GM11168 (cell line): ENCODE results near the gene KIAA1671.
"Not testable (repeated sequence)": the region's sequence is repeated elsewhere in the genome, so short reads cannot be mapped to it uniquely, and the experiment has no call there.

ENCODE experiments used
- in situ Hi-C: fragments of 300-500 bp; cut with MboI; formaldehyde crosslinking; loops from one replicate; pipeline ENCODE4 v1.12.0; 2022; ENCODE audit warnings: low sequenced_read_pairs; ENCODE audit not compliant: unreplicated experiment

The KIAA1671 gene

GRCh38 chr22:25205847-25206246, 253.3 kb downstream of the KIAA1671 start:
- in situ Hi-C loops, result no loop called here

- in situ Hi-C loops, result no loop called here
Observed at GRCh38 chr22:25206998-25207397, 254.5 kb downstream of the KIAA1671 start.

GRCh38 chr22:25207553-25208157, 255.1 kb downstream of the KIAA1671 start:
- in situ Hi-C loops, result no loop called here

GRCh38 chr22:25208328-25208727, 255.8 kb downstream of the KIAA1671 start:
- in situ Hi-C loops, result no loop called here

GRCh38 chr22:25208743-25209505, 256.4 kb downstream of the KIAA1671 start:
- in situ Hi-C loops, result no loop called here

- in situ Hi-C loops, result no loop called here
Observed at GRCh38 chr22:25210793-25211192, 258.3 kb downstream of the KIAA1671 start.

- in situ Hi-C loops, result no loop called here
Observed at GRCh38 chr22:25212337-25212736, 259.8 kb downstream of the KIAA1671 start.

- in situ Hi-C loops, result no loop called here
Observed at GRCh38 chr22:25213221-25213620, 260.7 kb downstream of the KIAA1671 start.

GRCh38 chr22:25216230-25216629, 263.7 kb downstream of the KIAA1671 start:
- in situ Hi-C loops, result no loop called here

- in situ Hi-C loops, result no loop called here
Observed at GRCh38 chr22:25219211-25219689, 266.7 kb downstream of the KIAA1671 start, which contains the start of gene CRYBB2. TSS of gene CRYBB2 (plus strand) at chr22:25219639. CDS start at chr22:25221430, 1,791 bp downstream.

- in situ Hi-C loops, result no loop called here
Observed at GRCh38 chr22:25219948-25220442, 267.5 kb downstream of the KIAA1671 start.

GRCh38 chr22:25221790-25222189, 269.3 kb downstream of the KIAA1671 start:
- in situ Hi-C loops, result no loop called here

GRCh38 chr22:25223269-25223850, 270.8 kb downstream of the KIAA1671 start:
- in situ Hi-C loops, result no loop called here

GRCh38 chr22:25228822-25229221, 276.3 kb downstream of the KIAA1671 start:
- in situ Hi-C loops, result loop anchor here (5.0 kb wide), 1 partner anchor 228 kb away; no protein-coding TSS in a partner anchor

GRCh38 chr22:25230760-25231159, 278.2 kb downstream of the KIAA1671 start:
- in situ Hi-C loops, result not testable (repeated sequence)

- in situ Hi-C loops, result no loop called here
Observed at GRCh38 chr22:25232301-25232700, 279.8 kb downstream of the KIAA1671 start.

- in situ Hi-C loops, result not testable (repeated sequence)
Observed at GRCh38 chr22:25233706-25234105, 281.2 kb downstream of the KIAA1671 start.

GRCh38 chr22:25235547-25236290, 283.2 kb downstream of the KIAA1671 start:
- in situ Hi-C loops, result no loop called here

GRCh38 chr22:25236417-25236816, 283.9 kb downstream of the KIAA1671 start:
- in situ Hi-C loops, result no loop called here

- in situ Hi-C loops, result no loop called here
Observed at GRCh38 chr22:25237503-25237902, 285.0 kb downstream of the KIAA1671 start.
